IPS DF 6.9 (cell line): ENCODE data around the gene ADAMTS17.

ENCODE experiments used
- DNase-seq: peaks from one replicate; pipeline ENCODE4 v3.0.0-alpha.2; 2013; ENCODE audit warnings: low read depth, low spot score
- H3K27ac ChIP-seq: one replicate; pipeline ENCODE4 v1.5.1; 2013; ENCODE audit warnings: low read length, control low read depth
- H3K27me3 ChIP-seq: 2 replicates; pipeline ENCODE4 v1.6.1; 2013; ENCODE audit warnings: mild to moderate bottlenecking, low read length; ENCODE audit not compliant: control insufficient read depth, insufficient read depth
- H3K36me3 ChIP-seq: 2 replicates; pipeline ENCODE4 v1.6.1; 2013; ENCODE audit warnings: low read length; ENCODE audit not compliant: control insufficient read depth, insufficient read depth
- H3K4me1 ChIP-seq: 2 replicates; pipeline ENCODE4 v1.6.1; 2013; ENCODE audit warnings: low read length; ENCODE audit not compliant: control insufficient read depth, insufficient read depth
- H3K4me3 ChIP-seq: 2 replicates; pipeline ENCODE4 v1.5.1; 2013; ENCODE audit warnings: mild to moderate bottlenecking, low read length
- H3K9me3 ChIP-seq: 2 replicates; pipeline ENCODE4 v1.6.1; 2013; ENCODE audit warnings: low read length, inconsistent platforms; ENCODE audit not compliant: control insufficient read depth, insufficient read depth
- WGBS: extraction: QIAGEN DNeasy Blood & Tissue Kit; methylation state at CpG from one replicate; pipeline ENCODE4 v1.1.7; 2013; ENCODE audit warnings: mixed read lengths, missing lambda C conversion rate; ENCODE audit not compliant: insufficient read length, insufficient coverage; 5-methylcytosine and 5-hydroxymethylcytosine counted together

ADAMTS17 gene

GRCh38 chr15:100169615-100170290 lies 172.0 kb downstream of the ADAMTS17 start:
- H3K4me1 ChIP-seq, result no peaks in the 10 kb centered on the region
- no peaks in the 10 kb centered on the region for H3K27me3 ChIP-seq
- no CpG with 5 or more reads among the region's 20 CpGs for WGBS
- no peak overlapping the region for H3K27ac ChIP-seq
- DNase-seq, result no peak
- no peaks in the 10 kb centered on the region; the same call in 1 of the 2 replicates for H3K9me3 ChIP-seq
- no peak overlapping the region for H3K4me3 ChIP-seq
- H3K36me3 ChIP-seq, result no peaks in the 10 kb centered on the region

- DNase-seq, result no peak
- H3K4me1 ChIP-seq, result no peaks in the 10 kb centered on the region
- WGBS, result no CpG with 5 or more reads among the region's 11 CpGs
- H3K9me3 ChIP-seq, result no peaks in the 10 kb centered on the region; the same call in 1 of the 2 replicates
- no peaks in the 10 kb centered on the region for H3K36me3 ChIP-seq
- no peak overlapping the region for H3K4me3 ChIP-seq
- H3K27ac ChIP-seq, result no peak overlapping the region
- no peaks in the 10 kb centered on the region for H3K27me3 ChIP-seq
These were observed 173.0 kb downstream of the ADAMTS17 start for GRCh38 chr15:100168787-100169186.

- Histone ChIP-seq H3K9me3 (no peaks in the 10 kb centered on the region; the same call in 1 of the 2 replicates), H3K4me1 (no peaks in the 10 kb centered on the region), H3K27me3 (no peaks in the 10 kb centered on the region), H3K27ac (no peak overlapping the region), H3K4me3 (no peak overlapping the region), H3K36me3 (no peaks in the 10 kb centered on the region)
- DNase-seq, result no peak
- WGBS, result no CpG with 5 or more reads among the region's 15 CpGs
These were observed 173.8 kb downstream of the ADAMTS17 start for GRCh38 chr15:100167884-100168375.

GRCh38 chr15:100166313-100166712 lies 175.5 kb downstream of the ADAMTS17 start:
- Histone ChIP-seq H3K9me3 (no peaks in the 10 kb centered on the region), H3K4me3 (no peak overlapping the region), H3K27ac (no peak overlapping the region), H3K27me3 (no peaks in the 10 kb centered on the region), H3K36me3 (no peaks in the 10 kb centered on the region), H3K4me1 (no peaks in the 10 kb centered on the region)
- DNase-seq, result no peak
- no CpG with 5 or more reads among the region's 1 CpG for WGBS

- no peak overlapping the region for H3K27ac ChIP-seq
- no peaks in the 10 kb centered on the region for H3K27me3 ChIP-seq
- no CpG with 5 or more reads among the region's 3 CpGs for WGBS
- no peak overlapping the region for H3K4me3 ChIP-seq
- no peaks in the 10 kb centered on the region for H3K4me1 ChIP-seq
- no peak for DNase-seq
- H3K9me3 ChIP-seq, result no peaks in the 10 kb centered on the region
- H3K36me3 ChIP-seq, result no peaks in the 10 kb centered on the region
These were observed 177.8 kb downstream of the ADAMTS17 start for GRCh38 chr15:100163961-100164360.

- DNase-seq, result no peak
- WGBS, result no CpG with 5 or more reads among the region's 11 CpGs
These were observed 180.8 kb downstream of the ADAMTS17 start for GRCh38 chr15:100160953-100161352.

GRCh38 chr15:100159436-100159835 lies 182.3 kb downstream of the ADAMTS17 start:
- H3K4me1 ChIP-seq, result no peaks in the 10 kb centered on the region
- H3K27me3 ChIP-seq, result no peaks in the 10 kb centered on the region
- H3K9me3 ChIP-seq, result no peaks in the 10 kb centered on the region
- no peaks in the 10 kb centered on the region for H3K36me3 ChIP-seq
- no peak for DNase-seq
- no CpG with 5 or more reads among the region's 2 CpGs for WGBS
- no peak overlapping the region for H3K27ac ChIP-seq
- H3K4me3 ChIP-seq, result no peak overlapping the region

More at GRCh38 chr15:100160953-100161352, 180.8 kb downstream of the ADAMTS17 start:
- H3K36me3 ChIP-seq, result no peaks in the 10 kb centered on the region
- H3K9me3 ChIP-seq, result no peaks in the 10 kb centered on the region
- no peaks in the 10 kb centered on the region for H3K4me1 ChIP-seq
- H3K27ac ChIP-seq, result no peak overlapping the region
- H3K4me3 ChIP-seq, result no peak overlapping the region
- no peaks in the 10 kb centered on the region for H3K27me3 ChIP-seq

GRCh38 chr15:100158356-100158755 lies 183.4 kb downstream of the ADAMTS17 start:
- Histone ChIP-seq H3K27ac (no peak overlapping the region), H3K27me3 (no peaks in the 10 kb centered on the region)
- DNase-seq, result no peak

GRCh38 chr15:100156201-100156600 lies 185.6 kb downstream of the ADAMTS17 start:
- Histone ChIP-seq H3K9me3 (no peaks in the 10 kb centered on the region), H3K4me3 (no peak overlapping the region), H3K36me3 (no peaks in the 10 kb centered on the region), H3K27ac (no peak overlapping the region), H3K4me1 (no peaks in the 10 kb centered on the region), H3K27me3 (no peaks in the 10 kb centered on the region)
- WGBS, result no CpG with 5 or more reads among the region's 6 CpGs
- DNase-seq, result no peak

More at GRCh38 chr15:100158356-100158755, 183.4 kb downstream of the ADAMTS17 start:
- no peaks in the 10 kb centered on the region for H3K36me3 ChIP-seq
- H3K4me3 ChIP-seq, result no peak overlapping the region
- WGBS, result no CpG with 5 or more reads among the region's 4 CpGs
- H3K4me1 ChIP-seq, result no peaks in the 10 kb centered on the region
- no peaks in the 10 kb centered on the region for H3K9me3 ChIP-seq

- no CpG with 5 or more reads among the region's 8 CpGs for WGBS
- no peak overlapping the region for H3K27ac ChIP-seq
- no peak for DNase-seq
These were observed 187.4 kb downstream of the ADAMTS17 start for GRCh38 chr15:100154338-100154737.

GRCh38 chr15:100152463-100152862 lies 189.3 kb downstream of the ADAMTS17 start:
- H3K4me1 ChIP-seq, result no peaks in the 10 kb centered on the region
- DNase-seq, result no peak
- no peaks in the 10 kb centered on the region for H3K27me3 ChIP-seq
- no CpG with 5 or more reads among the region's 8 CpGs for WGBS
- no peaks in the 10 kb centered on the region for H3K36me3 ChIP-seq
- H3K9me3 ChIP-seq, result no peaks in the 10 kb centered on the region
- no peak overlapping the region for H3K27ac ChIP-seq
- no peak overlapping the region for H3K4me3 ChIP-seq

More at GRCh38 chr15:100154338-100154737, 187.4 kb downstream of the ADAMTS17 start:
- no peaks in the 10 kb centered on the region for H3K27me3 ChIP-seq
- H3K4me1 ChIP-seq, result no peaks in the 10 kb centered on the region
- H3K4me3 ChIP-seq, result no peak overlapping the region
- no peaks in the 10 kb centered on the region for H3K9me3 ChIP-seq
- no peaks in the 10 kb centered on the region for H3K36me3 ChIP-seq
